ENCODE results near the gene CCDC66.
"Not testable (repeated sequence)": the region's sequence is repeated elsewhere in the genome, so short reads cannot be mapped to it uniquely, and the experiment has no call there.

DNA sequence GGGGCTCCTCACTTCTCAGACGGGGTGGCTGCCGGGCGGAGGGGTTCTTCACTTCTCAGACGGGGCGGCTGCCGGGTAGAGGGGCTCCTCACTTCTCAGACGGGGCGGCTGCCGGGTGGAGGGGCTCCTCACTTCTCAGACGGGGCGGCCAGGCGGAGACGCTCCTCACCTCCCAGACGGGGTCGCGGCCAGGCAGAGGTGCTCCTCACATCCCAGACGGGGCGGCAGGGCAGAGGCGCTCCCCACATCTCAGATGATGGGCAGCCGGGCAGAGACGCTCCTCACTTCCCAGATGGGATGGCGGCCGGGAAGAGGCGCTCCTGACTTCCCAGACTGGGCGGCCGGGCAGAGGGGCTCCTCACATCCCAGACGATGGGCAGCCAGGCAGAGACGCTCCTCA lies 27.3 kb downstream of the CCDC66 start:
- TF ChIP-seq EP300 (IDR thresholded peaks at IDR 0.05; ENCODE audit: low read depth) = not testable (repeated sequence)
- TF ChIP-seq, protein P1, sequence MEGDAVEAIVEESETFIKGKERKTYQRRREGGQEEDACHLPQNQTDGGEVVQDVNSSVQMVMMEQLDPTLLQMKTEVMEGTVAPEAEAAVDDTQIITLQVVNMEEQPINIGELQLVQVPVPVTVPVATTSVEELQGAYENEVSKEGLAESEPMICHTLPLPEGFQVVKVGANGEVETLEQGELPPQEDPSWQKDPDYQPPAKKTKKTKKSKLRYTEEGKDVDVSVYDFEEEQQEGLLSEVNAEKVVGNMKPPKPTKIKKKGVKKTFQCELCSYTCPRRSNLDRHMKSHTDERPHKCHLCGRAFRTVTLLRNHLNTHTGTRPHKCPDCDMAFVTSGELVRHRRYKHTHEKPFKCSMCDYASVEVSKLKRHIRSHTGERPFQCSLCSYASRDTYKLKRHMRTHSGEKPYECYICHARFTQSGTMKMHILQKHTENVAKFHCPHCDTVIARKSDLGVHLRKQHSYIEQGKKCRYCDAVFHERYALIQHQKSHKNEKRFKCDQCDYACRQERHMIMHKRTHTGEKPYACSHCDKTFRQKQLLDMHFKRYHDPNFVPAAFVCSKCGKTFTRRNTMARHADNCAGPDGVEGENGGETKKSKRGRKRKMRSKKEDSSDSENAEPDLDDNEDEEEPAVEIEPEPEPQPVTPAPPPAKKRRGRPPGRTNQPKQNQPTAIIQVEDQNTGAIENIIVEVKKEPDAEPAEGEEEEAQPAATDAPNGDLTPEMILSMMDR (IDR thresholded peaks at IDR 0.05) = not testable (repeated sequence)

All from transverse colon (tissue), 3 donors.